K562 (cell line): ENCODE data around the gene SGMS1. TPM values are rescaled to one million over a fixed set of nuclear protein-coding genes. Genes with fewer than 3 reads are reported as not detected.

ENCODE experiments used
- CBFB ChIP-seq: sonication (generic); formaldehyde crosslinking; IDR thresholded peaks from 2 replicates; pipeline ENCODE4 v1.4.0; 2020; ENCODE audit warnings: mild to moderate bottlenecking, missing genetic modification reagents
- KLF1 ChIP-seq: fragments of 450-650 bp; IDR thresholded peaks from 2 replicates; pipeline ENCODE4 v1.6.1; 2016; ENCODE audit warnings: missing genetic modification characterization, missing compliant biosample characterization
- NCOR1 ChIP-seq: fragments of 450-650 bp; IDR thresholded peaks from 2 replicates; pipeline ENCODE4 v1.6.1; 2016; ENCODE audit warnings: mild to moderate bottlenecking, moderate library complexity
- SREBF2 ChIP-seq: sonication (generic); formaldehyde crosslinking; IDR thresholded peaks from 2 replicates; pipeline ENCODE4 v1.4.0; 2020; ENCODE audit warnings: mild to moderate bottlenecking, missing genetic modification reagents
- SRSF9 ChIP-seq: fragments of 200-400 bp; formaldehyde crosslinking; IDR thresholded peaks from 2 replicates; pipeline ENCODE4 v1.6.1; 2017; ENCODE audit warnings: low read depth, low read length, borderline replicate concordance
- THRAP3 ChIP-seq: fragments of 450-650 bp; IDR thresholded peaks from 2 replicates; pipeline ENCODE4 v1.6.1; 2016; ENCODE audit warnings: mild to moderate bottlenecking, inconsistent platforms, borderline replicate concordance
- YBX1 ChIP-seq: fragments of 450-650 bp; IDR thresholded peaks from 2 replicates; pipeline ENCODE4 v1.7.1; 2016; ENCODE audit warnings: mild to moderate bottlenecking
- polyA plus RNA-seq, 8 experiments: library from polyadenylated mRNA; depleted of rRNA in 4 of 8; stranded (reverse) in 5 of 8; unstranded in 3 of 8; fragments of >200 nt; fragmentation: Nextera tagmentation in 2 of 8; fragmentation: Illumina TruSeq in 1 of 8; extraction: Ambion mirVana in 2 of 8; extraction: Trizol in 1 of 8; gene quantifications; 2 replicates each; pipeline versions ENCODE4 v1.2.1 to v1.2.3, GENCODE V29; 2011 to 2014; ENCODE audit warnings: inconsistent platforms in 1 of 8, missing spikeins in 1 of 8
- total RNA-seq, 7 experiments: library from RNA; depleted of rRNA in 6 of 7; stranded (reverse); fragments of >200 nt in 6 of 7; fragmentation: Illumina TruSeq in 2 of 7; extraction: Trizol in 2 of 7; gene quantifications; 2 replicates each; pipeline versions ENCODE4 v1.2.1 to v1.2.3, GENCODE V29; 2011 to 2021; ENCODE audit warnings: low replicate concordance in 1 of 7
- TF ChIP-seq, protein P1 (sequence below): fragments of 450-650 bp; IDR thresholded peaks from 2 replicates; pipeline ENCODE4 v1.6.1; 2016; ENCODE audit warnings: mild to moderate bottlenecking, moderate library complexity
- TF ChIP-seq, protein P2 (sequence below): fragments of 450-650 bp; formaldehyde crosslinking; IDR thresholded peaks from 2 replicates; pipeline ENCODE4 v1.4.0; 2020; ENCODE audit warnings: mild to moderate bottlenecking, moderate library complexity
- TF ChIP-seq, protein P3 (sequence below): sonication (generic); formaldehyde crosslinking; IDR thresholded peaks from 2 replicates; pipeline ENCODE4 v1.8.0; 2023; ENCODE audit warnings: mild to moderate bottlenecking, missing genetic modification reagents
- TF ChIP-seq, protein P4 (sequence below): fragments of 250-450 bp; sonication (Bioruptor Pico); IDR thresholded peaks from 2 replicates; pipeline ENCODE4 v1.8.0; 2021; ENCODE audit warnings: mild to moderate bottlenecking, moderate library complexity

The SGMS1 gene
- total and polyA plus RNA-seq, 9 of the 15 experiments (the other 6 are each of a cell fraction or from before 2014, with no cell fraction given): 22.6 to 232 (median 82.2) TPM

DNA sequence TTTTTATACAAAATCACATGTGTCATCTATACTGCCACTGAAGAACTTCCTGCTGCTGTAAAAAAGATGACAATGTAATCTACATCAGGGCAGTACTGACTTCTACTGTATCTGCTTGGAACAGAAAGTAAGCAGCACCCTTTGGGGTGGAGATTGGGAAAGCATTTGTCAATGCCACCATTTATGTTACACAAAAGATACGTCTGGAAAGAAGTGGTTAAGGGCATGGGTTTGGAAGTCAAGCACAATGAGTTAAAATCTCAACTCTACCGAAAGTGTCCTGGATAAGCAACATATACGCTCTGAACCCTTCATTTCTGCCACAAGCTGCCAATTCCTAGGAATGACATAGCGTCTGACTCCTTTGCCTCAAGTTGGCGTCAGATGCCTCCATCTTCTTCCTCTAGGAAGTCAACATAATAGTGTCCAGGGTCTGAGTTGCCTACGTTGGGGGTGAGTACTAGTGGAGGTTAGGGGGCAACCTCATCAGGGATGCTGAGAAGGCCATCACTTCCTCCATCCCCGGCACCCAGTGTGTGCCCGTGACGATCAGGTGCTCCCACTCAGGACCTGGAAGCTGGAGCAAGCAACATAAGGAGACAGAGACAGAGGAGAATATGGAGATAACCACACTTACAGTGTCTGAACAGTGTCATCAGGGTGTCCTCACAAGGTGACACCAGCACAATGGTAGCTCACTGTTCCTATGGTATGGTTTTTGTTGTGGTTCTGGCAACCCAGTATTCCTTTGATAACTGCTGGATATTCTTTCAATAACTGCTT lies 58.3 kb downstream of the SGMS1 start (continued):
- TF ChIP-seq, protein P1, sequence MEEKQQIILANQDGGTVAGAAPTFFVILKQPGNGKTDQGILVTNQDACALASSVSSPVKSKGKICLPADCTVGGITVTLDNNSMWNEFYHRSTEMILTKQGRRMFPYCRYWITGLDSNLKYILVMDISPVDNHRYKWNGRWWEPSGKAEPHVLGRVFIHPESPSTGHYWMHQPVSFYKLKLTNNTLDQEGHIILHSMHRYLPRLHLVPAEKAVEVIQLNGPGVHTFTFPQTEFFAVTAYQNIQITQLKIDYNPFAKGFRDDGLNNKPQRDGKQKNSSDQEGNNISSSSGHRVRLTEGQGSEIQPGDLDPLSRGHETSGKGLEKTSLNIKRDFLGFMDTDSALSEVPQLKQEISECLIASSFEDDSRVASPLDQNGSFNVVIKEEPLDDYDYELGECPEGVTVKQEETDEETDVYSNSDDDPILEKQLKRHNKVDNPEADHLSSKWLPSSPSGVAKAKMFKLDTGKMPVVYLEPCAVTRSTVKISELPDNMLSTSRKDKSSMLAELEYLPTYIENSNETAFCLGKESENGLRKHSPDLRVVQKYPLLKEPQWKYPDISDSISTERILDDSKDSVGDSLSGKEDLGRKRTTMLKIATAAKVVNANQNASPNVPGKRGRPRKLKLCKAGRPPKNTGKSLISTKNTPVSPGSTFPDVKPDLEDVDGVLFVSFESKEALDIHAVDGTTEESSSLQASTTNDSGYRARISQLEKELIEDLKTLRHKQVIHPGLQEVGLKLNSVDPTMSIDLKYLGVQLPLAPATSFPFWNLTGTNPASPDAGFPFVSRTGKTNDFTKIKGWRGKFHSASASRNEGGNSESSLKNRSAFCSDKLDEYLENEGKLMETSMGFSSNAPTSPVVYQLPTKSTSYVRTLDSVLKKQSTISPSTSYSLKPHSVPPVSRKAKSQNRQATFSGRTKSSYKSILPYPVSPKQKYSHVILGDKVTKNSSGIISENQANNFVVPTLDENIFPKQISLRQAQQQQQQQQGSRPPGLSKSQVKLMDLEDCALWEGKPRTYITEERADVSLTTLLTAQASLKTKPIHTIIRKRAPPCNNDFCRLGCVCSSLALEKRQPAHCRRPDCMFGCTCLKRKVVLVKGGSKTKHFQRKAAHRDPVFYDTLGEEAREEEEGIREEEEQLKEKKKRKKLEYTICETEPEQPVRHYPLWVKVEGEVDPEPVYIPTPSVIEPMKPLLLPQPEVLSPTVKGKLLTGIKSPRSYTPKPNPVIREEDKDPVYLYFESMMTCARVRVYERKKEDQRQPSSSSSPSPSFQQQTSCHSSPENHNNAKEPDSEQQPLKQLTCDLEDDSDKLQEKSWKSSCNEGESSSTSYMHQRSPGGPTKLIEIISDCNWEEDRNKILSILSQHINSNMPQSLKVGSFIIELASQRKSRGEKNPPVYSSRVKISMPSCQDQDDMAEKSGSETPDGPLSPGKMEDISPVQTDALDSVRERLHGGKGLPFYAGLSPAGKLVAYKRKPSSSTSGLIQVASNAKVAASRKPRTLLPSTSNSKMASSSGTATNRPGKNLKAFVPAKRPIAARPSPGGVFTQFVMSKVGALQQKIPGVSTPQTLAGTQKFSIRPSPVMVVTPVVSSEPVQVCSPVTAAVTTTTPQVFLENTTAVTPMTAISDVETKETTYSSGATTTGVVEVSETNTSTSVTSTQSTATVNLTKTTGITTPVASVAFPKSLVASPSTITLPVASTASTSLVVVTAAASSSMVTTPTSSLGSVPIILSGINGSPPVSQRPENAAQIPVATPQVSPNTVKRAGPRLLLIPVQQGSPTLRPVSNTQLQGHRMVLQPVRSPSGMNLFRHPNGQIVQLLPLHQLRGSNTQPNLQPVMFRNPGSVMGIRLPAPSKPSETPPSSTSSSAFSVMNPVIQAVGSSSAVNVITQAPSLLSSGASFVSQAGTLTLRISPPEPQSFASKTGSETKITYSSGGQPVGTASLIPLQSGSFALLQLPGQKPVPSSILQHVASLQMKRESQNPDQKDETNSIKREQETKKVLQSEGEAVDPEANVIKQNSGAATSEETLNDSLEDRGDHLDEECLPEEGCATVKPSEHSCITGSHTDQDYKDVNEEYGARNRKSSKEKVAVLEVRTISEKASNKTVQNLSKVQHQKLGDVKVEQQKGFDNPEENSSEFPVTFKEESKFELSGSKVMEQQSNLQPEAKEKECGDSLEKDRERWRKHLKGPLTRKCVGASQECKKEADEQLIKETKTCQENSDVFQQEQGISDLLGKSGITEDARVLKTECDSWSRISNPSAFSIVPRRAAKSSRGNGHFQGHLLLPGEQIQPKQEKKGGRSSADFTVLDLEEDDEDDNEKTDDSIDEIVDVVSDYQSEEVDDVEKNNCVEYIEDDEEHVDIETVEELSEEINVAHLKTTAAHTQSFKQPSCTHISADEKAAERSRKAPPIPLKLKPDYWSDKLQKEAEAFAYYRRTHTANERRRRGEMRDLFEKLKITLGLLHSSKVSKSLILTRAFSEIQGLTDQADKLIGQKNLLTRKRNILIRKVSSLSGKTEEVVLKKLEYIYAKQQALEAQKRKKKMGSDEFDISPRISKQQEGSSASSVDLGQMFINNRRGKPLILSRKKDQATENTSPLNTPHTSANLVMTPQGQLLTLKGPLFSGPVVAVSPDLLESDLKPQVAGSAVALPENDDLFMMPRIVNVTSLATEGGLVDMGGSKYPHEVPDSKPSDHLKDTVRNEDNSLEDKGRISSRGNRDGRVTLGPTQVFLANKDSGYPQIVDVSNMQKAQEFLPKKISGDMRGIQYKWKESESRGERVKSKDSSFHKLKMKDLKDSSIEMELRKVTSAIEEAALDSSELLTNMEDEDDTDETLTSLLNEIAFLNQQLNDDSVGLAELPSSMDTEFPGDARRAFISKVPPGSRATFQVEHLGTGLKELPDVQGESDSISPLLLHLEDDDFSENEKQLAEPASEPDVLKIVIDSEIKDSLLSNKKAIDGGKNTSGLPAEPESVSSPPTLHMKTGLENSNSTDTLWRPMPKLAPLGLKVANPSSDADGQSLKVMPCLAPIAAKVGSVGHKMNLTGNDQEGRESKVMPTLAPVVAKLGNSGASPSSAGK: no peak
- TF ChIP-seq, protein P2, sequence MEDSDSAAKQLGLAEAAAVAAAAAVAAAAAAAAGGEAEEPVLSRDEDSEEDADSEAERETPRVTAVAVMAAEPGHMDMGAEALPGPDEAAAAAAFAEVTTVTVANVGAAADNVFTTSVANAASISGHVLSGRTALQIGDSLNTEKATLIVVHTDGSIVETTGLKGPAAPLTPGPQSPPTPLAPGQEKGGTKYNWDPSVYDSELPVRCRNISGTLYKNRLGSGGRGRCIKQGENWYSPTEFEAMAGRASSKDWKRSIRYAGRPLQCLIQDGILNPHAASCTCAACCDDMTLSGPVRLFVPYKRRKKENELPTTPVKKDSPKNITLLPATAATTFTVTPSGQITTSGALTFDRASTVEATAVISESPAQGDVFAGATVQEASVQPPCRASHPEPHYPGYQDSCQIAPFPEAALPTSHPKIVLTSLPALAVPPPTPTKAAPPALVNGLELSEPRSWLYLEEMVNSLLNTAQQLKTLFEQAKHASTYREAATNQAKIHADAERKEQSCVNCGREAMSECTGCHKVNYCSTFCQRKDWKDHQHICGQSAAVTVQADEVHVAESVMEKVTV: no peak
- TF ChIP-seq, protein P3, sequence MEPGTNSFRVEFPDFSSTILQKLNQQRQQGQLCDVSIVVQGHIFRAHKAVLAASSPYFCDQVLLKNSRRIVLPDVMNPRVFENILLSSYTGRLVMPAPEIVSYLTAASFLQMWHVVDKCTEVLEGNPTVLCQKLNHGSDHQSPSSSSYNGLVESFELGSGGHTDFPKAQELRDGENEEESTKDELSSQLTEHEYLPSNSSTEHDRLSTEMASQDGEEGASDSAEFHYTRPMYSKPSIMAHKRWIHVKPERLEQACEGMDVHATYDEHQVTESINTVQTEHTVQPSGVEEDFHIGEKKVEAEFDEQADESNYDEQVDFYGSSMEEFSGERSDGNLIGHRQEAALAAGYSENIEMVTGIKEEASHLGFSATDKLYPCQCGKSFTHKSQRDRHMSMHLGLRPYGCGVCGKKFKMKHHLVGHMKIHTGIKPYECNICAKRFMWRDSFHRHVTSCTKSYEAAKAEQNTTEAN: no peak
- TF ChIP-seq THRAP3 (no peak), CBFB (CRISPR knock-in tag) (0 out of 2 replicates have a peak, but pooled peaks have one; percentile 37), SREBF2 (CRISPR knock-in tag) (no peak), NCOR1 (peak; percentile 96), YBX1 (no peak), KLF1 (tag) (no peak), SRSF9 (no peak)
- TF ChIP-seq, protein P4, sequence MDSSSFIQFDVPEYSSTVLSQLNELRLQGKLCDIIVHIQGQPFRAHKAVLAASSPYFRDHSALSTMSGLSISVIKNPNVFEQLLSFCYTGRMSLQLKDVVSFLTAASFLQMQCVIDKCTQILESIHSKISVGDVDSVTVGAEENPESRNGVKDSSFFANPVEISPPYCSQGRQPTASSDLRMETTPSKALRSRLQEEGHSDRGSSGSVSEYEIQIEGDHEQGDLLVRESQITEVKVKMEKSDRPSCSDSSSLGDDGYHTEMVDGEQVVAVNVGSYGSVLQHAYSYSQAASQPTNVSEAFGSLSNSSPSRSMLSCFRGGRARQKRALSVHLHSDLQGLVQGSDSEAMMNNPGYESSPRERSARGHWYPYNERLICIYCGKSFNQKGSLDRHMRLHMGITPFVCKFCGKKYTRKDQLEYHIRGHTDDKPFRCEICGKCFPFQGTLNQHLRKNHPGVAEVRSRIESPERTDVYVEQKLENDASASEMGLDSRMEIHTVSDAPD (CRISPR knock-in tag): no peak
